ENCODE results near the gene ATP1A1.

Gene ATP1A1

GRCh38 chr1:116372651-116373430, at the start of gene ATP1A1:
Gene ATP1A1 (plus strand): TSS chr1:116373244. CDS start chr1:116373512, 268 bp downstream.
- DNase-seq: peak; percentile 80 to 89

GRCh38 chr1:116323491-116323890, 49.6 kb upstream of the ATP1A1 start:
- DNase-seq: no peak

GRCh38 chr1:116324411-116324810, 48.6 kb upstream of the ATP1A1 start:
- no peak for DNase-seq

- DNase-seq: no peak
These were observed 47.9 kb upstream of the ATP1A1 start for GRCh38 chr1:116325104-116325503.

GRCh38 chr1:116325922-116326321, 47.1 kb upstream of the ATP1A1 start:
- DNase-seq: peak; percentile 32 to 53

GRCh38 chr1:116326486-116326885, 46.6 kb upstream of the ATP1A1 start:
- peak in 1 of 2 experiments; percentile 14 for DNase-seq

GRCh38 chr1:116328671-116329070, 44.4 kb upstream of the ATP1A1 start:
- DNase-seq: no peak

GRCh38 chr1:116329524-116330341, 43.3 kb upstream of the ATP1A1 start:
- peak in 1 of 2 experiments; percentile 25 for DNase-seq

- peak; percentile 77 to 78 for DNase-seq
These were observed 42.7 kb upstream of the ATP1A1 start for GRCh38 chr1:116330342-116330652.

- no peak for DNase-seq
These were observed 42.2 kb upstream of the ATP1A1 start for GRCh38 chr1:116330846-116331245.

GRCh38 chr1:116331523-116331922, 41.5 kb upstream of the ATP1A1 start:
- DNase-seq: no peak

GRCh38 chr1:116332451-116332850, 40.6 kb upstream of the ATP1A1 start:
- DNase-seq: no peak

- DNase-seq: no peak
These were observed 39.7 kb upstream of the ATP1A1 start for GRCh38 chr1:116333171-116334014.

- no peak for DNase-seq
These were observed 39.0 kb upstream of the ATP1A1 start for GRCh38 chr1:116334015-116334547.

GRCh38 chr1:116334868-116335635, 38.0 kb upstream of the ATP1A1 start:
- DNase-seq: no peak

- no peak for DNase-seq
These were observed 37.0 kb upstream of the ATP1A1 start for GRCh38 chr1:116335850-116336624.

GRCh38 chr1:116337398-116337797, 35.6 kb upstream of the ATP1A1 start:
- DNase-seq: no peak

GRCh38 chr1:116338400-116338799, 34.6 kb upstream of the ATP1A1 start:
- DNase-seq: no peak

GRCh38 chr1:116340506-116341231, 32.4 kb upstream of the ATP1A1 start:
- DNase-seq: no peak

GRCh38 chr1:116343019-116343418, 30.0 kb upstream of the ATP1A1 start:
- DNase-seq: no peak

GRCh38 chr1:116345011-116345410, 28.0 kb upstream of the ATP1A1 start:
- DNase-seq: no peak

Data from SHP77 (cell line).